Measurements from ENCODE around the gene NKAIN2.
"Not testable (repeated sequence)": the region's sequence is repeated elsewhere in the genome, so short reads cannot be mapped to it uniquely, and the experiment has no call there.

DNA sequence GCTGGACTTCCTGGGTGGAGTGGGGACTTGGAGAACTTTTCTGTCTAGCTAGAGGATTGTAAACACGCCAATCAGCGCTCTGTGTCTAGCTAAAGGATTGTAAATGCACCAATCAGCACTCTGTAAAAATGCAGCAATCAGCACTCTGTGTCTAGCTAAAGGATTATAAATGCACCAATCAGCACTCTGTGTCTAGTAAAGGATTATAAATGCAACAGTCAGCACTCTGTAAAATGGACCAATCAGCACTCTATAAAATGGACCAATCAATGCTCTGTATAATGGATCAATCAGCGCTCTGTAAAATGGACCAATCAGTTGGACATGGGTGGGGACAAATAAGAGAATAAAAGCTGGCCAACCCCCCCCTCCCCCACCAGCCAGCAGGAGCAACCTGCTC, 760.5 kb downstream of the NKAIN2 start:
- TF ChIP-seq, protein P1, sequence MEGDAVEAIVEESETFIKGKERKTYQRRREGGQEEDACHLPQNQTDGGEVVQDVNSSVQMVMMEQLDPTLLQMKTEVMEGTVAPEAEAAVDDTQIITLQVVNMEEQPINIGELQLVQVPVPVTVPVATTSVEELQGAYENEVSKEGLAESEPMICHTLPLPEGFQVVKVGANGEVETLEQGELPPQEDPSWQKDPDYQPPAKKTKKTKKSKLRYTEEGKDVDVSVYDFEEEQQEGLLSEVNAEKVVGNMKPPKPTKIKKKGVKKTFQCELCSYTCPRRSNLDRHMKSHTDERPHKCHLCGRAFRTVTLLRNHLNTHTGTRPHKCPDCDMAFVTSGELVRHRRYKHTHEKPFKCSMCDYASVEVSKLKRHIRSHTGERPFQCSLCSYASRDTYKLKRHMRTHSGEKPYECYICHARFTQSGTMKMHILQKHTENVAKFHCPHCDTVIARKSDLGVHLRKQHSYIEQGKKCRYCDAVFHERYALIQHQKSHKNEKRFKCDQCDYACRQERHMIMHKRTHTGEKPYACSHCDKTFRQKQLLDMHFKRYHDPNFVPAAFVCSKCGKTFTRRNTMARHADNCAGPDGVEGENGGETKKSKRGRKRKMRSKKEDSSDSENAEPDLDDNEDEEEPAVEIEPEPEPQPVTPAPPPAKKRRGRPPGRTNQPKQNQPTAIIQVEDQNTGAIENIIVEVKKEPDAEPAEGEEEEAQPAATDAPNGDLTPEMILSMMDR (IDR thresholded peaks at IDR 0.05; ENCODE audit: low read depth, low read length) = not testable (repeated sequence)
- TF ChIP-seq MYC (IDR thresholded peaks at IDR 0.05; ENCODE audit: low read depth, low read length) = not testable (repeated sequence)
- TF ChIP-seq, protein P2, sequence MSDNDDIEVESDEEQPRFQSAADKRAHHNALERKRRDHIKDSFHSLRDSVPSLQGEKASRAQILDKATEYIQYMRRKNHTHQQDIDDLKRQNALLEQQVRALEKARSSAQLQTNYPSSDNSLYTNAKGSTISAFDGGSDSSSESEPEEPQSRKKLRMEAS (IDR thresholded peaks at IDR 0.05; ENCODE audit: low read depth, low read length) = not testable (repeated sequence)
